Upper lobe of left lung (tissue), 6 donors: Measurements from ENCODE around the gene TUBA1C. TPM values are rescaled to one million over a fixed set of nuclear protein-coding genes. Genes with fewer than 3 reads are reported as not detected.
"Not testable (repeated sequence)": the region's sequence is repeated elsewhere in the genome, so short reads cannot be mapped to it uniquely, and the experiment has no call there.

Experiments used
- ATAC-seq, 2 donors: fragments of 200-7000 bp; cut with Tn5 transposase; one replicate each; pipeline ENCODE4 v1.9.1; 2022; ENCODE audit warnings: mild to moderate bottlenecking in 2 of 2, moderate library complexity in 2 of 2; ENCODE audit not compliant: low FRiP score in 2 of 2
- DNase-seq, 2 donors: peaks; one replicate each; pipeline ENCODE4 v3.0.0-alpha.2; 2019 to 2020
- H3K27ac ChIP-seq, 4 donors: fragments of 200-600 bp; sonication (generic); one replicate each; pipeline ENCODE4 v1.5.1; 2016 to 2019
- H3K27me3 ChIP-seq, 4 donors: fragments of 200-600 bp; sonication (generic); one replicate each; pipeline ENCODE4 v1.5.1; 2017 to 2019
- H3K36me3 ChIP-seq, 4 donors: fragments of 200-600 bp; sonication (generic); one replicate each; pipeline ENCODE4 v1.5.1; 2016 to 2019
- H3K4me1 ChIP-seq, 4 donors: fragments of 200-600 bp; sonication (generic); one replicate each; pipeline ENCODE4 v1.5.1; 2018 to 2019
- H3K4me3 ChIP-seq, 4 donors: fragments of 200-600 bp; sonication (generic); one replicate each; pipeline ENCODE4 v1.5.1; 2017 to 2019; ENCODE audit warnings: mild to moderate bottlenecking in 2 of 4, moderate library complexity in 1 of 4
- H3K9me3 ChIP-seq, 4 donors: fragments of 200-600 bp; sonication (generic); one replicate each; pipeline ENCODE4 v1.5.1; 2018 to 2019
- EP300 ChIP-seq, 4 donors: sonication (generic); formaldehyde crosslinking; IDR thresholded peaks; one replicate each; pipeline ENCODE4 v1.5.1; 2017; ENCODE audit warnings: antibody characterized with exemption in 4 of 4, control low read depth in 2 of 4
- POLR2A ChIP-seq, 4 donors: fragments of 450-650 bp; IDR thresholded peaks; one replicate each; pipeline ENCODE4 v1.5.1; 2016 to 2017; ENCODE audit warnings: antibody characterized with exemption in 4 of 4, mild to moderate bottlenecking in 2 of 4
- POLR2AphosphoS5 ChIP-seq, 2 donors: sonication (generic); formaldehyde crosslinking; IDR thresholded peaks; one replicate each; pipeline ENCODE4 v1.5.1; 2017; ENCODE audit warnings: antibody characterized with exemption in 2 of 2
- WGBS, 2 donors: methylation state at CpG; one replicate each; pipeline ENCODE4 v1.1.5; 2017 to 2018; 5-methylcytosine and 5-hydroxymethylcytosine counted together
- total RNA-seq, 6 donors: library from RNA; depleted of rRNA in 4 of 6; stranded (reverse); fragments of >200 nt in 4 of 6; gene quantifications; one replicate each; pipeline versions ENCODE4 v1.1.0 to v1.2.1, GENCODE V29; 2016 to 2021
- TF ChIP-seq, protein P1 (sequence below), 6 experiments: fragments of 450-650 bp in 4 of 6; fragments of 200-600 bp in 2 of 6; sonication (generic) in 2 of 6; IDR thresholded peaks; one replicate each; pipeline ENCODE4 v1.5.1; 2016 to 2019; ENCODE audit warnings: antibody characterized with exemption in 6 of 6
- donor health status: DM: no; HTN: no; CAD: no; lungs with moderate emphysema.
- donor health status: DM: no; HTN: yes; CAD: no; lungs with severe emphysema.

TUBA1C gene
- total RNA-seq, 6 donors from 2014 or later = 50.3 to 375 (median 108) TPM

GRCh38 chr12:49314811-49315210 lies 49.9 kb downstream of the TUBA1C start:
- Histone ChIP-seq H3K4me1 (no peaks in the 10 kb centered on the region), H3K27me3 (no peaks in the 10 kb centered on the region), H3K36me3 (no peaks in the 10 kb centered on the region), H3K9me3 (no peaks in the 10 kb centered on the region), H3K27ac (no peak overlapping the region), H3K4me3 (no peak overlapping the region)
- DNase-seq = no peak
- TF ChIP-seq, protein P1, sequence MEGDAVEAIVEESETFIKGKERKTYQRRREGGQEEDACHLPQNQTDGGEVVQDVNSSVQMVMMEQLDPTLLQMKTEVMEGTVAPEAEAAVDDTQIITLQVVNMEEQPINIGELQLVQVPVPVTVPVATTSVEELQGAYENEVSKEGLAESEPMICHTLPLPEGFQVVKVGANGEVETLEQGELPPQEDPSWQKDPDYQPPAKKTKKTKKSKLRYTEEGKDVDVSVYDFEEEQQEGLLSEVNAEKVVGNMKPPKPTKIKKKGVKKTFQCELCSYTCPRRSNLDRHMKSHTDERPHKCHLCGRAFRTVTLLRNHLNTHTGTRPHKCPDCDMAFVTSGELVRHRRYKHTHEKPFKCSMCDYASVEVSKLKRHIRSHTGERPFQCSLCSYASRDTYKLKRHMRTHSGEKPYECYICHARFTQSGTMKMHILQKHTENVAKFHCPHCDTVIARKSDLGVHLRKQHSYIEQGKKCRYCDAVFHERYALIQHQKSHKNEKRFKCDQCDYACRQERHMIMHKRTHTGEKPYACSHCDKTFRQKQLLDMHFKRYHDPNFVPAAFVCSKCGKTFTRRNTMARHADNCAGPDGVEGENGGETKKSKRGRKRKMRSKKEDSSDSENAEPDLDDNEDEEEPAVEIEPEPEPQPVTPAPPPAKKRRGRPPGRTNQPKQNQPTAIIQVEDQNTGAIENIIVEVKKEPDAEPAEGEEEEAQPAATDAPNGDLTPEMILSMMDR (IDR thresholded peaks at IDR 0.05) = no peak
- no peak for TF ChIP-seq POLR2A (IDR thresholded peaks at IDR 0.05)
- TF ChIP-seq POLR2AphosphoS5 (IDR thresholded peaks at IDR 0.05) = no peak
- TF ChIP-seq EP300 (IDR thresholded peaks at IDR 0.05) = no peak
- no peak for ATAC-seq
- WGBS, 2 donors = 77 to 91% methylated on average over 1 of the region's 1 CpG

- not testable (repeated sequence) for DNase-seq, ATAC-seq, H3K4me3 ChIP-seq, H3K9me3 ChIP-seq, H3K27me3 ChIP-seq, H3K27ac ChIP-seq, H3K36me3 ChIP-seq, H3K4me1 ChIP-seq
- 93 to 97% methylated on average over 10 of the region's 10 CpGs for WGBS, 2 donors
Measured at GRCh38 chr12:49317118-49317517, 52.2 kb downstream of the TUBA1C start.

- H3K27ac ChIP-seq, H3K36me3 ChIP-seq, H3K4me3 ChIP-seq, H3K27me3 ChIP-seq, H3K9me3 ChIP-seq, DNase-seq, ATAC-seq: not testable (repeated sequence)
- WGBS, 2 donors = 92 to 93% methylated on average over 9 of the region's 9 CpGs
- H3K4me1 ChIP-seq = peaks cover 10 to 18% (median 11%) of the 10 kb centered on the region in 4 donors
Measured at GRCh38 chr12:49320411-49321103, 55.7 kb downstream of the TUBA1C start.

DNA sequence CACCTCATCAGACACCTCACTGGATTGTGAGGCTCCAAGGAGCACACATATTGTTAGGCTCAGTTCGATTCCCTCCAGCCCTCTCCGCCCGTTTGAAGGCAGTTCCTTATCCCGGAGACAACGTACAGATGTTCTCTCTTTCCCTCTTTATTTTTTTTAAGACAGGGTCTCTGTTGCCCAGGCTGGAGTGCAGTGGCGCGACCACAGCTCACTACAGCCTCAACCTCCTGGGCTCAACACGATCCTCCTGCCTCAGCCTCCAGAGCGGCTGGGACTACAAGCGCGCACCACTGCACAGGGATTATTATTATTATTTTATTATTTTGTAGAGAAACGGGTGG lies 57.5 kb downstream of the TUBA1C start:
- H3K27me3 ChIP-seq = no peaks in the 10 kb centered on the region
- peaks cover 10 to 18% (median 11%) of the 10 kb centered on the region in 4 donors for H3K4me1 ChIP-seq
- H3K27ac ChIP-seq = peak overlapping the region in 3 of 4 donors; percentile 63 to 74 (median 65)
- DNase-seq = no peak
- WGBS, 2 donors = 57 to 58% methylated on average over 11 to 12 of the region's 12 CpGs
- H3K4me3 ChIP-seq = peak overlapping the region; percentile 50 to 74 (median 58)
- no peak for ATAC-seq
- H3K9me3 ChIP-seq = no peaks in the 10 kb centered on the region
- TF ChIP-seq POLR2A (IDR thresholded peaks at IDR 0.05) = no peak
- TF ChIP-seq, protein P1 (IDR thresholded peaks at IDR 0.05) = no peak
- no peak for TF ChIP-seq POLR2AphosphoS5 (IDR thresholded peaks at IDR 0.05)
- no peak for TF ChIP-seq EP300 (IDR thresholded peaks at IDR 0.05)
- no peaks in the 10 kb centered on the region for H3K36me3 ChIP-seq

- no peaks in the 10 kb centered on the region for H3K9me3 ChIP-seq
- no peaks in the 10 kb centered on the region for H3K36me3 ChIP-seq
- 0 to 1% methylated on average over 36 to 54 of the region's 65 CpGs for WGBS, 2 donors
- H3K4me3 ChIP-seq = peak within 1 kb of the TSS; percentile 50 to 74 (median 58)
- H3K27me3 ChIP-seq = no peaks in the 10 kb centered on the region
- TF ChIP-seq EP300 (IDR thresholded peaks at IDR 0.05) = no peak
- peak in 2 of 4 donors; percentile 42 to 81 for TF ChIP-seq POLR2A (IDR thresholded peaks at IDR 0.05)
- TF ChIP-seq, protein P1 (IDR thresholded peaks at IDR 0.05) = peak in 1 of 6 experiments; percentile 8
- TF ChIP-seq POLR2AphosphoS5 (IDR thresholded peaks at IDR 0.05) = peak; percentile 30 to 61
- DNase-seq = peak; percentile 96 to 97
- peak; percentile 100 for ATAC-seq
- H3K27ac ChIP-seq = peak within 1 kb of the TSS in 3 of 4 donors; percentile 63 to 74 (median 65)
- peaks cover 10 to 18% (median 11%) of the 10 kb centered on the region in 4 donors for H3K4me1 ChIP-seq
Measured at GRCh38 chr12:49322708-49323523, 58.0 kb downstream of the TUBA1C start, which contains the start of gene TROAP. Gene TROAP (plus strand): TSS chr12:49323255. CDS start chr12:49323609, 354 bp downstream.
